NT2/D1 (cell line): ENCODE results near the gene SMIM33.
"Not testable (repeated sequence)": the region's sequence is repeated elsewhere in the genome, so short reads cannot be mapped to it uniquely, and the experiment has no call there.

ENCODE experiments used
- DNase-seq: peaks from one replicate; pipeline ENCODE4 v3.0.0-alpha.2; 2011; ENCODE audit warnings: low read depth, low spot score
- H3K27me3 ChIP-seq: 2 replicates; pipeline ENCODE4 v1.6.0; 2011; ENCODE audit warnings: mild to moderate bottlenecking; ENCODE audit not compliant: insufficient read length, insufficient read depth
- H3K36me3 ChIP-seq: 2 replicates; pipeline ENCODE4 v1.6.1; 2011; ENCODE audit warnings: mild to moderate bottlenecking, low read length, mixed read lengths; ENCODE audit not compliant: insufficient read depth, insufficient read length
- H3K4me1 ChIP-seq: 2 replicates; pipeline ENCODE4 v1.5.1; 2011; ENCODE audit not compliant: insufficient read depth, insufficient read length
- H3K4me3 ChIP-seq: 2 replicates; pipeline ENCODE4 v1.5.1; 2011; ENCODE audit warnings: low read depth; ENCODE audit not compliant: insufficient read length
- H3K9ac ChIP-seq: 2 replicates; pipeline ENCODE4 v1.6.0; 2011; ENCODE audit warnings: low read depth; ENCODE audit not compliant: insufficient read length
- H3K9me3 ChIP-seq: 2 replicates; pipeline ENCODE4 v1.5.1; 2011; ENCODE audit warnings: mild to moderate bottlenecking, low read length; ENCODE audit not compliant: insufficient read depth
- SUZ12 ChIP-seq: IDR thresholded peaks from 2 replicates; pipeline ENCODE4 v1.6.1; 2011; ENCODE audit not compliant: insufficient read length, insufficient read depth; ENCODE audit errors: extremely low read depth
- YY1 ChIP-seq: IDR thresholded peaks from 2 replicates; pipeline ENCODE4 v1.6.1; 2011; ENCODE audit not compliant: insufficient read length, insufficient read depth
- ZNF274 ChIP-seq: IDR thresholded peaks from 2 replicates; pipeline ENCODE4 v1.6.1; 2011; ENCODE audit warnings: mild to moderate bottlenecking, low read depth, low read length

The SMIM33 gene

GRCh38 chr5:139438707-139439012, 32.1 kb upstream of the SMIM33 start:
- no peak for DNase-seq
- H3K4me3 ChIP-seq = peak overlapping the region; percentile 84
- H3K9me3 ChIP-seq = no peaks in the 10 kb centered on the region
- no peaks in the 10 kb centered on the region for H3K4me1 ChIP-seq
- peak overlapping the region; percentile 2 for H3K9ac ChIP-seq
- TF ChIP-seq SUZ12 (no peak), ZNF274 (no peak), YY1 (no peak)
- peaks cover 5% of the 10 kb centered on the region for H3K36me3 ChIP-seq
- no peaks in the 10 kb centered on the region for H3K27me3 ChIP-seq

- peak within 1 kb of the TSS; percentile 84 for H3K4me3 ChIP-seq
- peak; percentile 77 for DNase-seq
- peaks cover 4% of the 10 kb centered on the region for H3K36me3 ChIP-seq
- peak within 1 kb of the TSS; percentile 93 for H3K9ac ChIP-seq
- H3K4me1 ChIP-seq = no peaks in the 10 kb centered on the region
- no peaks in the 10 kb centered on the region for H3K9me3 ChIP-seq
- no peaks in the 10 kb centered on the region for H3K27me3 ChIP-seq
- TF ChIP-seq SUZ12 = no peak
- TF ChIP-seq ZNF274 = no peak
- no peak for TF ChIP-seq YY1
Observed at GRCh38 chr5:139439013-139439903, 31.5 kb upstream of the SMIM33 start, which contains the start of gene DNAJC18. DNAJC18 (minus strand) TSS chr5:139439525; CDS start chr5:139439445, 80 bp downstream.

- H3K4me1 ChIP-seq, H3K27me3 ChIP-seq, DNase-seq, H3K4me3 ChIP-seq, H3K9ac ChIP-seq, H3K36me3 ChIP-seq, H3K9me3 ChIP-seq: not testable (repeated sequence)
Observed at GRCh38 chr5:139440416-139440815, 30.4 kb upstream of the SMIM33 start.

GRCh38 chr5:139443831-139444453, 26.9 kb upstream of the SMIM33 start:
- Histone ChIP-seq H3K27me3 (no peaks in the 10 kb centered on the region), H3K4me1 (no peaks in the 10 kb centered on the region), H3K9ac (no peak overlapping the region), H3K9me3 (no peaks in the 10 kb centered on the region), H3K4me3 (no peak overlapping the region), H3K36me3 (peaks cover 4% of the 10 kb centered on the region)
- no peak for TF ChIP-seq YY1
- no peak for TF ChIP-seq SUZ12
- no peak for TF ChIP-seq ZNF274
- no peak for DNase-seq

- Histone ChIP-seq H3K9me3 (no peaks in the 10 kb centered on the region), H3K36me3 (peaks cover 4% of the 10 kb centered on the region), H3K27me3 (no peaks in the 10 kb centered on the region), H3K4me1 (no peaks in the 10 kb centered on the region), H3K9ac (no peak overlapping the region), H3K4me3 (no peak overlapping the region)
- TF ChIP-seq YY1 = no peak
- no peak for TF ChIP-seq ZNF274
- TF ChIP-seq SUZ12 = no peak
- no peak for DNase-seq
Observed at GRCh38 chr5:139445325-139446170, 25.3 kb upstream of the SMIM33 start.

GRCh38 chr5:139446956-139447779, 23.6 kb upstream of the SMIM33 start:
- no peak for DNase-seq
- Histone ChIP-seq H3K36me3 (peaks cover 16% of the 10 kb centered on the region), H3K4me1 (no peaks in the 10 kb centered on the region), H3K9me3 (no peaks in the 10 kb centered on the region), H3K27me3 (no peaks in the 10 kb centered on the region), H3K4me3 (no peak overlapping the region), H3K9ac (no peak overlapping the region)
- TF ChIP-seq YY1 (no peak), SUZ12 (no peak), ZNF274 (no peak)

- H3K9ac ChIP-seq = no peak overlapping the region
- no peak for DNase-seq
- no peak overlapping the region for H3K4me3 ChIP-seq
- peaks cover 24% of the 10 kb centered on the region for H3K36me3 ChIP-seq
- no peaks in the 10 kb centered on the region for H3K9me3 ChIP-seq
- H3K4me1 ChIP-seq = no peaks in the 10 kb centered on the region
- TF ChIP-seq YY1 (no peak), SUZ12 (no peak), ZNF274 (no peak)
- no peaks in the 10 kb centered on the region for H3K27me3 ChIP-seq
Observed at GRCh38 chr5:139451176-139451575, 19.6 kb upstream of the SMIM33 start.
